GM19395 (cell line): ENCODE measurements around the gene AGFG2.

ENCODE experiments used
- ATAC-seq: cut with Tn5 transposase; IDR thresholded peaks from one replicate; pipeline ENCODE4 v1.9.1; 2021; ENCODE audit warnings: mild to moderate bottlenecking, moderate library complexity; ENCODE audit not compliant: unreplicated experiment

AGFG2 gene

DNA sequence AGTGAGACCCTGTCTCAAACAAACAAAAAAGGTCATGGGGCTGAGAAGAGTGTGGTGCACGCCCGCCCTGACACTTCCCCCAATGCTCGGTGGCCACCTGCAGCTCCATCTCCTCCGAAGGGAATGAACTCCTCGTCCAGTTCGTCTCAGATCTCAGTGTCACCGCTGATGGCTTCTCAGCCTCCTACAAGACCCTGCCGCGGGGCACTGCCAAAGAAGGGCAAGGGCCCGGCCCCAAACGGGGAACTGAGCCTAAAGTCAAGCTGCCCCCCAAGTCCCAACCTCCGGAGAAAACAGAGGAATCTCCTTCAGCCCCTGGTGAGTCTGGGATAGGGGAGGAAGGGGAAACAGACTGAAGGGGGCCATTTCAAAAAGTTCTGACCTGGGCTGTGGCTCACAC lies 67.3 kb downstream of the AGFG2 start:
- no peak for ATAC-seq

DNA sequence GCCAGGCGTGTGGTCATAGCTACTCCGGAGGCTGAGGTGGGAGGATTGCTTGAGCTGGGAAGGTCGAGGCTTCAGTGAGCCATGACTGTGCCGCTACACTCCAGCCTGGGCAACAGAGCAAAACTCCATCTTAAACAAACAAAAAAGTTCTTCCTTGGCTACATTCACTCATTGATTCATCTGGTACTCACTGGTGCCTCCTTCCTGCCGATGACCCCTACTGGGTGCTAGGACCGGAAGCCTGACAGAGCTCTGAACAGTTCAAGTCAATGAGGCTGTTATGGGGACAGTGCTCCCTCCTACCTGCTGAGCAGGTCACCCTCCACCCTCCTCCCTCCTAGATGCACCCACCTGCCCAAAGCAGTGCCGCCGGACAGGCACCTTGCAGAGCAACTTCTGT lies 68.1 kb downstream of the AGFG2 start:
- no peak for ATAC-seq

DNA sequence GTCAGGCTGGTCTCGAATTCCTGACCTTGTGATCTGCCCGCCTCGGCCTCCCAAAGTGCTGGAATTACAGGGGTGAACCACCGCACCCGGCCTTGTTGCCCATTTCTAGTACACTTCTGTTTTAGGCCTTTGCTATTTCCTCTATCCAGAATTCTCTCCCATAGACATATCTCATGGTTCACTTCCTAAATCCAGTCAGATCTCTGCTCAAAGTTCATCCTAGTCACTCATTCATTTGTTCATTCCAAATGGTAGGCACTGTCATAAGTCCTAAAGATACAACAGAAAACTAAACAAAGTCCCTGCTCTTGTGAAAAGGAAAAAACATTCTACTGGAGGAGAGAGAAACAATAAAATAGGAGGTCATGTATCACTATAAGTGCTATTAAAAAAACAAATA lies 71.0 kb downstream of the AGFG2 start:
- ATAC-seq = no peak

DNA sequence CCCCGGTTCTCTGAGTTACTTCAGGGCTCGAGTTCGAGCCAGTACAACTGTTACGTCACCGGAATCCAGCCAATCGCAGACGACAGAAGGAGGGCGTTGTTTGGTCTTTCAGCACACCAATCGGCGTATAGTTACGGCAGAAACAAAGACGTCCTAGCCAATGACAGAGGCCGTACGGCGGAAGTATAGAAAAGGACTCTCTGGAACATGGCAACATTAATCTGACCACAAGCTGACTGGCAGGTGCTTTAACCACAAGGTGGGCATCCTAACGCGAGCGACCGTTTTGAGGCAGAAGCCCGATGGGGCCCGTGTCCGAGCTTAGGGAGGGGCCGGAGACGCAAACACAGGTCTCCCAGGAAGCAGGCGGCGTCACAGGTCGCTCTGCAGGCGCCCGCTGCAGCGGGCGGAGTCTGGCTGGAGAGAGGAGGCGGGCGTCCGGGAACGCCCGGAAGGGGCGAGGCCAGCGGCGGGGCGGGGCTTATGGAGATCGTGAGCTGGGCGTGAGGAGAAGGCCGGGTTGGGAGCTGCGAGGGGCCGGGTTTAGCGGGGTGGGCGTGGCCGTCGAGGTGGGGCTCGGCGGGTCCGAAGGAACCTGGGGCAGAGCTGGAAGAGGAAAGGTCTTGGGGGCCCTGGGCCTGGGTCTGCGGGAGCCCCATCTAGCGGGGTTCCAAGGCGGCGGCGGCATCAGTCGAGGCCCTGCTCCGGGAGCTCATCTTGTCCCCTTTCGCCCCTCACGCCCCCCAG lies 73.2 kb downstream of the AGFG2 start, which contains the start of gene MOSPD3:
Gene MOSPD3 (plus strand): TSS at position 558 of the 747 bp plus-strand sequence. CDS start 252 bp downstream, outside the sequence.
- ATAC-seq = peak; percentile 95

DNA sequence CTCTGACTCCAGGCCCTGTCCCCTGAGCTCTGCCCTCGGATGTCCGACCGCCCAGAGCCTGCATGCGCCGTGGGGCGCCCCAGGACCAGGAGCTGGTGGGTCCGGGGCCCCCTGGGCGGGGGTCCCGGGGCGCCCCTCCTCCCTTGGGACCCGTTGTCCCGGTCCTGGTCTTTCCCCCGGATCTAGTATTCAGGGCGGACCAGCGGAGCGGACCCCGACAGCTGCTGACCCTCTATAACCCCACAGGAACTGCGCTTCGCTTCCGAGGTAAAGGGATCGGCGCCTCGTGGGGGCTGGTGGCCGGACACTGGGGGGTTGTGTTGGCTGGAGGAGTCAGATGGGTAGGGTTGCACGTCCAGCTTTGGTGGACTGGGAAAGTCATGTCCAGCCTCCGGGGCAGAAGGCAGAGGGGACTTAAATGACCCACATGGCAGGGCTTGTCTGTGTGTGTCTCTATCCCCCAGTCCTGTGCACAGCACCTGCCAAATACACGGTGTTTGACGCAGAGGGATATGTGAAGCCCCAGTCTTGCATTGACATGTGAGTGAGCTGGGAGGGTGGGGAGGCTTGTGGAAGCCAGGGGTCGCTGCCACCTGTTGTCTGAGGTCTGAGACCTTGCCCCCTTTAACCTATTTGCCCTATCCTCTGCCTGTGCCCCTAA lies 73.9 kb downstream of the AGFG2 start:
- peak; percentile 7 for ATAC-seq

DNA sequence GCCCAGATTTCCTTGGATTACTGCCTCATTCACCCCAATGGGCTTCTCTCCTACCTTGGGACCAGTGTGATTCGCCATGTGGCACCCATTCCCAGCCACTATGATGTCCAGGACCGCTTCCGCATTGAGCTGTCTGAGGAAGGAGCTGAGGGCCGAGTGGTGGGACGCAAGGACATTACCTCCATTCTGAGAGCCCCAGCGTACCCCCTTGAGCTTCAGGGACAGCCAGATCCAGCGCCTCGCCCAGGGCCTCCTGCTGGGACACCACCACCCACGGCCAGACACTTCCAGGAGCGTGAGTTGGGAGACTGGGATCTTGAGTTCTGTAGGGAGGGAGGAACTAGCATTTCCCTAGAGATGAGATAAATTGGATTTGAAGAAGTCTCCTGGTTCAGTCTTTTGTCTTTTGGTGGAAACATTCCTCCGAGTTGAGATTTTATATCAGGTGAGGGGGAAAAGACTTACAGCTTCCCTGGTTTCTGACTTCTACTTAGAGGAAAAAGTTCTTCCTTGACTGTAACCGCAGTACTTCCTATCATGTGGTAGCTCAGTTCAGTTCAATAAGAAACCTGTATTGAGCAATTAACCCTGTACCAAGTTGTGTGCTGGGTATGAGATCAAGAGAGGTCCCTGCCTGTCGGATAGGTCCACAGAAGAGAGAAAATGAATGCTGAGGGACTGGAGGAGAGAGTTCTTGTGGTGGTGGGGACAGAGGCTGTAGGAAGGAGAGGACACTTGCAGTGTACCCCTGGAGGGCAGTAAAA lies 74.6 kb downstream of the AGFG2 start:
- no peak for ATAC-seq

DNA sequence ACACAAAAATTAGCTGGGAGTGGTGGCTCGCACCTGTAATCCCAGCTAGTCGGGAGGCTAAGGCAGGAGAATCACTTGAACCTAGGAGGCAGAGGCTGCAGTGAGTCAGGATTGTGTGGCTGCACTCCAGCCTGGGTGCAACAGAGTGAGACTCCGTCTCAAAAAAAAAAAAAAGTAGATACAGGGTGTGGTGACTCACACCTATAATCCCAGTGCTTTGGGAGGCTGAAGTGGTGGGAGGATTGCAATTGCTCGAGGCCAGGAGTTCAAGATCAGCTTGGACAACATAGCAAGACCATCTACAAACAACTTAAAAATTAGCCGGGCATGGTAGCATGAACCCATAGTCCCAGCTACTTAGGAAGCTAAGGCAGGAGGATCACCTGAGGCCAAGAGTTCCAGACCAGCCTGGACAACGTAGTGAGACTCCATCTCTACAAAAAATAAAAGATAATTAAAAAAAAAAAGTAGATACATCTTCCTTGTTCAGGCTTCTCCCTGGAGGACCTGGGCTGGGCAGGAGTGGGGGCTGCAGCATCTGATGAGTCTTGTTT lies 75.4 kb downstream of the AGFG2 start:
- no peak for ATAC-seq
